GM23248 (cell line): ENCODE measurements around the gene LSAMP. TPM values are rescaled to one million over a fixed set of nuclear protein-coding genes. Genes with fewer than 3 reads are reported as not detected.

Experiments
- DNase-seq: peaks from one replicate; pipeline ENCODE4 v3.0.0-alpha.2; 2015
- H2AFZ ChIP-seq: fragments of 200-600 bp; sonication (generic); 2 replicates; pipeline ENCODE4 v1.6.1; 2016; ENCODE audit warnings: antibody characterized with exemption
- H3F3A ChIP-seq: fragments of 200-600 bp; sonication (generic); 2 replicates; pipeline ENCODE4 v1.6.1; 2016; ENCODE audit warnings: mild to moderate bottlenecking, antibody characterized with exemption, mixed run types; ENCODE audit not compliant: insufficient read depth
- H3K27ac ChIP-seq: fragments of 200-600 bp; sonication (generic); 2 replicates; pipeline ENCODE4 v1.5.1; 2016; ENCODE audit warnings: mild to moderate bottlenecking
- H3K27me3 ChIP-seq: fragments of 200-600 bp; sonication (generic); replicated peaks from 2 replicates; pipeline ENCODE4 v1.6.1; 2016; ENCODE audit warnings: mild to moderate bottlenecking; ENCODE audit not compliant: insufficient read depth
- H3K36me3 ChIP-seq: fragments of 200-600 bp; sonication (generic); 2 replicates; pipeline ENCODE4 v1.6.1; 2016; ENCODE audit warnings: low read depth, mild to moderate bottlenecking
- H3K4me1 ChIP-seq: fragments of 200-600 bp; sonication (generic); 2 replicates; pipeline ENCODE4 v1.6.1; 2016; ENCODE audit warnings: mild to moderate bottlenecking; ENCODE audit not compliant: insufficient read depth
- H3K4me2 ChIP-seq: fragments of 200-600 bp; sonication (generic); one replicate; pipeline ENCODE4 v1.6.1; 2016; ENCODE audit warnings: mild to moderate bottlenecking; ENCODE audit not compliant: unreplicated experiment
- H3K4me3 ChIP-seq: fragments of 200-600 bp; sonication (generic); 2 replicates; pipeline ENCODE4 v1.5.1; 2016; ENCODE audit warnings: mild to moderate bottlenecking
- H3K79me2 ChIP-seq: fragments of 200-600 bp; sonication (generic); 2 replicates; pipeline ENCODE4 v1.6.1; 2016; ENCODE audit warnings: mild to moderate bottlenecking; ENCODE audit not compliant: insufficient read depth
- H3K9ac ChIP-seq: fragments of 200-600 bp; sonication (generic); 2 replicates; pipeline ENCODE4 v1.6.1; 2016; ENCODE audit warnings: mild to moderate bottlenecking
- H3K9me2 ChIP-seq: fragments of 200-600 bp; sonication (generic); 2 replicates; pipeline ENCODE4 v1.6.1; 2016; ENCODE audit warnings: mixed run types, mild to moderate bottlenecking, moderate library complexity; ENCODE audit not compliant: insufficient read depth
- H3K9me3 ChIP-seq: fragments of 200-600 bp; sonication (generic); one replicate; pipeline ENCODE4 v1.6.1; 2017; ENCODE audit warnings: low read depth
- H4K20me1 ChIP-seq: fragments of 200-600 bp; sonication (generic); 2 replicates; pipeline ENCODE4 v1.6.0; 2016; ENCODE audit not compliant: insufficient read depth
- EZH2 ChIP-seq: fragments of 200-600 bp; sonication (generic); IDR thresholded peaks from 2 replicates; pipeline ENCODE4 v1.6.1; 2018; ENCODE audit warnings: antibody characterized with exemption, mild to moderate bottlenecking; ENCODE audit not compliant: insufficient read depth, poor library complexity, severe bottlenecking
- EZH2phosphoT487 ChIP-seq: fragments of 200-600 bp; sonication (generic); IDR thresholded peaks from 2 replicates; pipeline ENCODE4 v1.6.1; 2018; ENCODE audit warnings: antibody characterized with exemption, moderate library complexity, mild to moderate bottlenecking, low read depth; ENCODE audit not compliant: insufficient read depth
- WGBS, 2 experiments: methylation state at CpG; one replicate each; pipeline ENCODE4 v1.1.6; 2015 to 2017; ENCODE audit warnings: low lambda C conversion rate in 2 of 2, low coverage in 1 of 2; ENCODE audit errors: missing lambda C conversion rate in 2 of 2; 5-methylcytosine and 5-hydroxymethylcytosine counted together
- in situ Hi-C: fragments of 300-500 bp; cut with MboI; formaldehyde crosslinking; loops from 2 replicates; pipeline ENCODE4 v1.15.0; 2020
- polyA plus RNA-seq: library from polyadenylated mRNA; unstranded; fragments of >200 nt; fragmentation: Nextera tagmentation; extraction: Ambion mirVana; gene quantifications from 2 replicates; pipeline ENCODE4 v1.2.1, GENCODE V29; 2016
- total RNA-seq: library from RNA; depleted of rRNA; stranded (reverse); fragments of >200 nt; shearing (Covaris generic); gene quantifications from 2 replicates; pipeline ENCODE4 v1.2.3, GENCODE V29; 2014

Gene LSAMP
- total and polyA plus RNA-seq, 2 experiments from 2014 or later: 4.5 to 9.3 TPM

GRCh38 chr3:116145613-116146012, 299.7 kb downstream of the LSAMP start:
- no peak overlapping the region for H3K9ac ChIP-seq
- 81 to 85% methylated on average over 1 of the region's 1 CpG for WGBS, 2 experiments
- H3K9me3 ChIP-seq: peaks cover 6% of the 10 kb centered on the region
- peaks cover 16% of the 10 kb centered on the region for H3F3A ChIP-seq
- no peak for DNase-seq
- H3K79me2 ChIP-seq: no peaks in the 10 kb centered on the region
- no peak overlapping the region for H3K27ac ChIP-seq
- H3K9me2 ChIP-seq: no peaks in the 10 kb centered on the region
- H3K27me3 ChIP-seq: no peaks in the 10 kb centered on the region
- H3K4me3 ChIP-seq: no peak overlapping the region
- H4K20me1 ChIP-seq: no peaks in the 10 kb centered on the region
- in situ Hi-C loops: loop anchor here (25.0 kb wide), 1 partner anchor 617 kb away; no protein-coding TSS in a partner anchor
- H3K4me1 ChIP-seq: peaks cover 18% of the 10 kb centered on the region
- TF ChIP-seq EZH2phosphoT487 (no peak), EZH2 (no peak)
- no peak overlapping the region for H2AFZ ChIP-seq
- no peak overlapping the region for H3K4me2 ChIP-seq
- H3K36me3 ChIP-seq: no peaks in the 10 kb centered on the region

GRCh38 chr3:116141724-116142123, 303.6 kb downstream of the LSAMP start:
- H3K4me2 ChIP-seq: no peak overlapping the region
- 91 to 95% methylated on average over 4 of the region's 4 CpGs for WGBS, 2 experiments
- H2AFZ ChIP-seq: no peak overlapping the region
- no peaks in the 10 kb centered on the region for H3K36me3 ChIP-seq
- H3K4me3 ChIP-seq: no peak overlapping the region
- H3K27ac ChIP-seq: no peak overlapping the region
- no peak for DNase-seq
- 0 out of 2 replicates have a peak, but pooled peaks cover 3% of the 10 kb centered on the region for H3K4me1 ChIP-seq
- H4K20me1 ChIP-seq: no peaks in the 10 kb centered on the region
- in situ Hi-C loops: loop anchor here (25.0 kb wide), 1 partner anchor 621 kb away; no protein-coding TSS in a partner anchor
- H3K9me2 ChIP-seq: no peaks in the 10 kb centered on the region
- no peaks in the 10 kb centered on the region for H3F3A ChIP-seq
- no peak for TF ChIP-seq EZH2
- no peak for TF ChIP-seq EZH2phosphoT487
- H3K9me3 ChIP-seq: peaks cover 6% of the 10 kb centered on the region
- H3K9ac ChIP-seq: no peak overlapping the region
- H3K27me3 ChIP-seq: no peaks in the 10 kb centered on the region
- H3K79me2 ChIP-seq: no peaks in the 10 kb centered on the region

- WGBS, 2 experiments: 8 to 11% methylated on average over 5 of the region's 5 CpGs
- peak; percentile 68 for DNase-seq
- Histone ChIP-seq H3K4me3 (no peak overlapping the region), H3K9me3 (peaks cover 4% of the 10 kb centered on the region), H3K27ac (no peak overlapping the region), H3K4me1 (0 out of 2 replicates have a peak, but pooled peaks cover 4% of the 10 kb centered on the region), H3F3A (no peaks in the 10 kb centered on the region), H3K4me2 (no peak overlapping the region), H3K27me3 (no peaks in the 10 kb centered on the region), H2AFZ (no peak overlapping the region), H3K9me2 (no peaks in the 10 kb centered on the region), H4K20me1 (no peaks in the 10 kb centered on the region), H3K36me3 (no peaks in the 10 kb centered on the region), H3K79me2 (no peaks in the 10 kb centered on the region), H3K9ac (no peak overlapping the region)
- in situ Hi-C loops: loop anchor here (25.0 kb wide), 1 partner anchor 622 kb away; no protein-coding TSS in a partner anchor
- no peak for TF ChIP-seq EZH2phosphoT487
- TF ChIP-seq EZH2: no peak
Observed at GRCh38 chr3:116140100-116140689, 305.1 kb downstream of the LSAMP start.

DNA sequence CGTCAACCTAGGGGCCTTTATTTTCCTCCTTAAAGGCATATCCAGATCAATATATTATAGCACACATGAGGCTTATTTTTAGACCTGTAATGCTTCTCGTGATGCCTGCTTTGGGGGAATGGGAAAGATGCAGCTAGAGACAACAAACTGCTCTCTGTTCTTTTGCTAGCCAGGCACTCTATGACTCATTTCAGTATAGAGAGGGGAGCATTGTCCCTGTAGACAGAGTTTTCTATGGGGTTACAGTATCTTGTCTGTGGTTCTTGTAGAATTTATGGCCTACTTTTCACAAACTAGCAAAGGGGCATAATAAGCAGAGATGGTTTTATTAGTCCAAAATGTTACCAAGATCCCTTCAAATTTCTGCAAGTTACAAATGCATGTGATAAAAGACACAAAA, 305.6 kb downstream of the LSAMP start:
- Histone ChIP-seq H3F3A (no peaks in the 10 kb centered on the region), H3K9me3 (no peaks in the 10 kb centered on the region), H3K27ac (no peak overlapping the region), H4K20me1 (no peaks in the 10 kb centered on the region), H3K9me2 (no peaks in the 10 kb centered on the region), H3K4me2 (no peak overlapping the region), H2AFZ (no peak overlapping the region), H3K36me3 (no peaks in the 10 kb centered on the region), H3K27me3 (no peaks in the 10 kb centered on the region), H3K4me3 (no peak overlapping the region), H3K4me1 (0 out of 2 replicates have a peak, but pooled peaks cover 7% of the 10 kb centered on the region), H3K9ac (no peak overlapping the region), H3K79me2 (no peaks in the 10 kb centered on the region)
- peak; percentile 24 for DNase-seq
- no peak for TF ChIP-seq EZH2
- TF ChIP-seq EZH2phosphoT487: no peak
- 53 to 55% methylated on average over 2 of the region's 2 CpGs for WGBS, 2 experiments
- in situ Hi-C loops: loop anchor here (25.0 kb wide), 1 partner anchor 623 kb away; no protein-coding TSS in a partner anchor
